OCI-LY7 (cell line): ENCODE measurements around the gene KLHDC8A.

Experiments
- CTCF ChIP-seq: fragments of 200-600 bp; sonication (generic); conservative IDR thresholded peaks from 2 replicates; pipeline ENCODE4 v1.5.1; 2014; ENCODE audit warnings: mild to moderate bottlenecking, antibody characterized with exemption, low read length, moderate library complexity, mixed read lengths
- EZH2phosphoT487 ChIP-seq: fragments of 200-600 bp; sonication (generic); IDR thresholded peaks from 2 replicates; pipeline ENCODE4 v1.6.1; 2018; ENCODE audit warnings: low read depth, borderline replicate concordance, mild to moderate bottlenecking, mixed run types, antibody characterized with exemption, low read length, moderate library complexity, mixed read lengths

- TF ChIP-seq CTCF: no peak
- TF ChIP-seq EZH2phosphoT487: no peak
Measured at GRCh38 chr1:205298191-205298994, 58.3 kb downstream of the KLHDC8A start.
